ENCODE results near the gene FOSB.

Gene FOSB

GRCh38 chr19:45473682-45474605 lies 6.1 kb downstream of the FOSB start:
- no peak overlapping the region for H3K27ac ChIP-seq (ENCODE audit: low read length)
- H3K79me2 ChIP-seq (ENCODE audit: low read length), result no peaks in the 10 kb centered on the region
- no peaks in the 10 kb centered on the region for H4K20me1 ChIP-seq (ENCODE audit: insufficient read depth, low read length)
- no peaks in the 10 kb centered on the region for H3K9me3 ChIP-seq (ENCODE audit: insufficient read depth, low read length)
- no peak overlapping the region for H3K4me2 ChIP-seq (ENCODE audit: low read length)
- peaks cover 16% of the 10 kb centered on the region for H3K4me1 ChIP-seq (ENCODE audit: low read length)
- TF ChIP-seq, protein P1, sequence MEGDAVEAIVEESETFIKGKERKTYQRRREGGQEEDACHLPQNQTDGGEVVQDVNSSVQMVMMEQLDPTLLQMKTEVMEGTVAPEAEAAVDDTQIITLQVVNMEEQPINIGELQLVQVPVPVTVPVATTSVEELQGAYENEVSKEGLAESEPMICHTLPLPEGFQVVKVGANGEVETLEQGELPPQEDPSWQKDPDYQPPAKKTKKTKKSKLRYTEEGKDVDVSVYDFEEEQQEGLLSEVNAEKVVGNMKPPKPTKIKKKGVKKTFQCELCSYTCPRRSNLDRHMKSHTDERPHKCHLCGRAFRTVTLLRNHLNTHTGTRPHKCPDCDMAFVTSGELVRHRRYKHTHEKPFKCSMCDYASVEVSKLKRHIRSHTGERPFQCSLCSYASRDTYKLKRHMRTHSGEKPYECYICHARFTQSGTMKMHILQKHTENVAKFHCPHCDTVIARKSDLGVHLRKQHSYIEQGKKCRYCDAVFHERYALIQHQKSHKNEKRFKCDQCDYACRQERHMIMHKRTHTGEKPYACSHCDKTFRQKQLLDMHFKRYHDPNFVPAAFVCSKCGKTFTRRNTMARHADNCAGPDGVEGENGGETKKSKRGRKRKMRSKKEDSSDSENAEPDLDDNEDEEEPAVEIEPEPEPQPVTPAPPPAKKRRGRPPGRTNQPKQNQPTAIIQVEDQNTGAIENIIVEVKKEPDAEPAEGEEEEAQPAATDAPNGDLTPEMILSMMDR (IDR thresholded peaks at IDR 0.05; ENCODE audit: low read depth, low read length), result no peak
- no peak for TF ChIP-seq EZH2phosphoT487 (IDR thresholded peaks at IDR 0.05; ENCODE audit: low read depth)
- H3K27me3 ChIP-seq (ENCODE audit: low read depth, low read length), result peaks cover 34% of the 10 kb centered on the region
- no peaks in the 10 kb centered on the region for H3K36me3 ChIP-seq (replicated peaks; ENCODE audit: low read depth, low read length)
- no peak overlapping the region for H3K4me3 ChIP-seq (ENCODE audit: low read length)
- H2AFZ ChIP-seq (ENCODE audit: low read depth, low read length), result no peak overlapping the region
- H3K9ac ChIP-seq (ENCODE audit: low read length), result no peak overlapping the region

DNA sequence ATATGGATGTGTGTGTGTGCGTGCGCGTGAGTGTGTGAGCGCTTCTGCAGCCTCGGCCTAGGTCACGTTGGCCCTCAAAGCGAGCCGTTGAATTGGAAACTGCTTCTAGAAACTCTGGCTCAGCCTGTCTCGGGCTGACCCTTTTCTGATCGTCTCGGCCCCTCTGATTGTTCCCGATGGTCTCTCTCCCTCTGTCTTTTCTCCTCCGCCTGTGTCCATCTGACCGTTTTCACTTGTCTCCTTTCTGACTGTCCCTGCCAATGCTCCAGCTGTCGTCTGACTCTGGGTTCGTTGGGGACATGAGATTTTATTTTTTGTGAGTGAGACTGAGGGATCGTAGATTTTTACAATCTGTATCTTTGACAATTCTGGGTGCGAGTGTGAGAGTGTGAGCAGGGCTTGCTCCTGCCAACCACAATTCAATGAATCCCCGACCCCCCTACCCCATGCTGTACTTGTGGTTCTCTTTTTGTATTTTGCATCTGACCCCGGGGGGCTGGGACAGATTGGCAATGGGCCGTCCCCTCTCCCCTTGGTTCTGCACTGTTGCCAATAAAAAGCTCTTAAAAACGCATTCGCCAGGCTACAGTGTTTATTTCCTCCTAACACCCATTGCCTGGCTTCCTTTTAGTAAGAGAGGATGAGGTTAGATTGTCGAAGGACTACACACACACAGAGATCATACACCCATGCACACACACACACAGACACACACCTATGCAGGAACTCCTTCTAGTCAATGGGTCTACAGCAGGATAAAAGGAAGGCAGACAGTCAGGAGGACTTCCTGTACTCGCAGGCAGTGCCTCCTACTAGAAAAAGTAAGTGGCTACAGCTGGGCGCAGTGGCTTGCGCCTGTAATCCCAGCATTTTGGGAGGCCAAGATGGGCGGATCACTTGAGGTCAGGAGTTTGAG lies 7.1 kb downstream of the FOSB start:
- H3K4me1 ChIP-seq (ENCODE audit: low read length), result peaks cover 22% of the 10 kb centered on the region
- H3K36me3 ChIP-seq (replicated peaks; ENCODE audit: low read depth, low read length), result no peaks in the 10 kb centered on the region
- no peak overlapping the region for H2AFZ ChIP-seq (ENCODE audit: low read depth, low read length)
- no peaks in the 10 kb centered on the region for H3K9me3 ChIP-seq (ENCODE audit: insufficient read depth, low read length)
- H4K20me1 ChIP-seq (ENCODE audit: insufficient read depth, low read length), result no peaks in the 10 kb centered on the region
- no peak overlapping the region for H3K4me3 ChIP-seq (ENCODE audit: low read length)
- no peak for TF ChIP-seq EZH2phosphoT487 (IDR thresholded peaks at IDR 0.05; ENCODE audit: low read depth)
- H3K27ac ChIP-seq (ENCODE audit: low read length), result no peak overlapping the region
- no peaks in the 10 kb centered on the region for H3K79me2 ChIP-seq (ENCODE audit: low read length)
- H3K9ac ChIP-seq (ENCODE audit: low read length), result no peak overlapping the region
- peaks cover 34% of the 10 kb centered on the region for H3K27me3 ChIP-seq (ENCODE audit: low read depth, low read length)
- no peak overlapping the region for H3K4me2 ChIP-seq (ENCODE audit: low read length)

DNA sequence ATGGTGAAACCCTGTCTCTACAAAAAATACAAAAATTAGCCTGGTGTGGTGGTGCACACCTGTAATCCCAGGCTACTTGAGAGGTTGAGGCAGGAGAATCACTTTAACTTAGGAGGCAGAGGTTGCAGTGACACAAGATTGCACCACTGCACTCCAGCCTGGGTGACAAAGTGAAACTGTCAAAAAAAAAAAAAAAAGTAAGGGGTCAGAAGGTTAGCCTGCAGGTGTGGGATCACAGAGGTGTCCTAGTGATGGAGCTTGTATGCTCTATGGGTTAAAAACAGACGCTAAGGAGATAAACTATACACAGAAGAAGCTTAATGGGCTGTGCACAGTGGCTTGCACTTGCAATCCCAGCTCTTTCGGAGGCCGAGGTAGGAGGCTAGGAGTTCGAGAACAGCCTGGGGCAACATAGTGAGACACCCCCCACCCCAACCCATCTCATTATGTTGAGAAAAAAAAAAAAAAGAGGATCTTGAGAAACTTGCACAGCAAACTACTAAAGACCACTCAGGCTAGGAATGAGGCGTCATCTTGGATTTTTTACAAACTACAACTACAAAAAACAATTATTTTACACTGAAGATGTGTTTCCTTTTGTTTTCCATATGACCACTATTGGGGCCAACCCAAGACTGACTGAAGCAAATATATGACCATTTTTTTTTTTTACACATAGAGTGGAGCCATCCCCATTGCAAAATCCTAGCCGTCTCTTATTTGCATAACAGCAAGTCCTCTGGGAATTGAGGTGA lies 7.9 kb downstream of the FOSB start:
- Histone ChIP-seq H2AFZ (ENCODE audit: low read depth, low read length) (no peak overlapping the region), H3K4me3 (ENCODE audit: low read length) (no peak overlapping the region), H3K9me3 (ENCODE audit: insufficient read depth, low read length) (no peaks in the 10 kb centered on the region), H4K20me1 (ENCODE audit: insufficient read depth, low read length) (no peaks in the 10 kb centered on the region), H3K4me2 (ENCODE audit: low read length) (no peak overlapping the region), H3K27ac (ENCODE audit: low read length) (no peak overlapping the region), H3K27me3 (ENCODE audit: low read depth, low read length) (peaks cover 34% of the 10 kb centered on the region), H3K4me1 (ENCODE audit: low read length) (peaks cover 16% of the 10 kb centered on the region), H3K9ac (ENCODE audit: low read length) (no peak overlapping the region), H3K79me2 (ENCODE audit: low read length) (no peaks in the 10 kb centered on the region), H3K36me3 (replicated peaks; ENCODE audit: low read depth, low read length) (no peaks in the 10 kb centered on the region)
- TF ChIP-seq, protein P1 (IDR thresholded peaks at IDR 0.05; ENCODE audit: low read depth, low read length), result no peak
- TF ChIP-seq EZH2phosphoT487 (IDR thresholded peaks at IDR 0.05; ENCODE audit: low read depth), result no peak

- TF ChIP-seq, protein P1 (IDR thresholded peaks at IDR 0.05; ENCODE audit: low read depth, low read length), result no peak
- TF ChIP-seq EZH2phosphoT487 (IDR thresholded peaks at IDR 0.05; ENCODE audit: low read depth), result no peak
- no peak overlapping the region for H3K9ac ChIP-seq (ENCODE audit: low read length)
- H3K4me3 ChIP-seq (ENCODE audit: low read length), result no peak overlapping the region
- no peaks in the 10 kb centered on the region for H3K79me2 ChIP-seq (ENCODE audit: low read length)
- peaks cover 16% of the 10 kb centered on the region for H3K4me1 ChIP-seq (ENCODE audit: low read length)
- no peak overlapping the region for H3K27ac ChIP-seq (ENCODE audit: low read length)
- H3K4me2 ChIP-seq (ENCODE audit: low read length), result no peak overlapping the region
- no peaks in the 10 kb centered on the region for H4K20me1 ChIP-seq (ENCODE audit: insufficient read depth, low read length)
- no peaks in the 10 kb centered on the region for H3K36me3 ChIP-seq (replicated peaks; ENCODE audit: low read depth, low read length)
- H3K9me3 ChIP-seq (ENCODE audit: insufficient read depth, low read length), result no peaks in the 10 kb centered on the region
- H3K27me3 ChIP-seq (ENCODE audit: low read depth, low read length), result peaks cover 34% of the 10 kb centered on the region
- H2AFZ ChIP-seq (ENCODE audit: low read depth, low read length), result no peak overlapping the region
Measured at GRCh38 chr19:45476304-45476703, 8.5 kb downstream of the FOSB start.

All from OCI-LY3 (cell line).